Activated T-cell treated with anti-CD3 and anti-CD28 coated beads, Interleukin-2, amount 50 U/mL, for 24 hours (primary cell): Measurements from ENCODE around the gene VOPP1.
A peak's percentile ranks its signal among the peaks of the same experiment; 100 is the strongest.
"Not testable (repeated sequence)": the region's sequence is repeated elsewhere in the genome, so short reads cannot be mapped to it uniquely, and the experiment has no call there.

ENCODE experiments used
- DNase-seq: peaks from one replicate; pipeline ENCODE4 v3.0.0-alpha.2; 2020
- H3K27ac Mint-ChIP-seq: 2 replicates; pipeline ENCODE4 v1.8.0; 2020; ENCODE audit warnings: mild to moderate bottlenecking, mixed read lengths
- H3K27me3 Mint-ChIP-seq: 2 replicates; pipeline ENCODE4 v1.8.0; 2020; ENCODE audit warnings: mixed read lengths
- H3K36me3 Mint-ChIP-seq: 2 replicates; pipeline ENCODE4 v1.8.0; 2020; ENCODE audit warnings: low read depth, mixed read lengths
- H3K4me1 Mint-ChIP-seq: 2 replicates; pipeline ENCODE4 v1.8.0; 2020; ENCODE audit warnings: low read depth, mixed read lengths
- H3K4me3 Mint-ChIP-seq: 2 replicates; pipeline ENCODE4 v1.8.0; 2020; ENCODE audit warnings: mild to moderate bottlenecking, moderate library complexity, mixed read lengths
- H3K9me3 Mint-ChIP-seq: 2 replicates; pipeline ENCODE4 v1.8.0; 2020; ENCODE audit warnings: mixed read lengths

The VOPP1 gene

DNA sequence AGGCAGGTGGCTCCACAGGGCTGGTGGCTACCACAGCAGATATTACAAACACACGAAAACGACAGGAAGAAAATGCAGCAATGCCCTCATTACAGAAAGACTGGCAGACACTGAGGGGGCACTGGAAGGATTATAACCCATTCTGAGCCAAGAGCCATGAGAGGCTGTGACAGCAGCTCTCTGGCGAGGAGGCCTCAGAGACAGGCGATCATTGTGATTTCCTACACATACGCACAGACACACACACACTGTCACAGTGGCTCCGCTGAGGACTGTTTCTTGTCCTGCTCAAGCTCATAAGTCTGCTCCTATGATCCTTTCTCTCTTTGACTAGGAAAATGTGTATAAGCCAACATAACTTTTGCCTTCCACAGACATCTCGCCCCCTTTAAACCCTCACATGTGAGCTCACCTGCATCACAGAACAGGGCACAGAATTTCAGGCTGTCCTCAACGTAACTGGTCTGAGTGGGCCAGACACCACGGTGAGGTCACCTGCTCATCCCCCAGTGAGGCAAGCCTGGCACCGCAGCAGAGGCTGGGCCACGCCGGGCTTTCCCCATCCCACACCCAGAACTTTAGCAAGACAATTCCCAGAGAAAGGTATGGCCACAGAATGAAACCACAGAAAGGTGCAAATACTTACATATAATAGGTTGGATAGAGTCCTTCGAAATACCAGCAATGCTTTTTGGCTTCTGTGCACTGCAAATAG, 51.7 kb downstream of the VOPP1 start:
- DNase-seq: no peak
- H3K27ac Mint-ChIP-seq: no peak overlapping the region
- H3K36me3 Mint-ChIP-seq: peaks cover 72% of the 10 kb centered on the region
- H3K27me3 Mint-ChIP-seq: no peaks in the 10 kb centered on the region
- no peak overlapping the region for H3K4me3 Mint-ChIP-seq
- peaks cover 83% of the 10 kb centered on the region for H3K4me1 Mint-ChIP-seq
- no peaks in the 10 kb centered on the region for H3K9me3 Mint-ChIP-seq

DNA sequence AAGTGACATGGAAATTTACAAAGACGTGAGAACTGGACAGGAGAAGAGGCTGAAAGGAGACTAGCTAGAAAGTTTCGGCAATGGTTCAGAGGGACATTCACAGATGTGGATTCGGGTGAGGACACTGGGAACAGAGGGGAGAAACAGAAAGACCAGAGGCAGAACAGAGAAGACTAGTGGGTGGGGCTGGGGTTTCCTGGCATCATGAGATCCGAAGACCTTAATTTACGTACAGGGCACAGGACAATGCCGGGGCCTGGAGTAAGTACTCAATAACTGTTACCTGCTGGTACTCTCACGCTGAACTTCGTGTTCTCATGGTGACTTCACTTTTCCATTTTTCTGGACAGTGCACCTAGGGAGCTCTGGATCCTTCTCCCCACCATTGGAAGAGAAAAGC, 53.5 kb downstream of the VOPP1 start:
- peaks cover 80% of the 10 kb centered on the region for H3K36me3 Mint-ChIP-seq

DNA sequence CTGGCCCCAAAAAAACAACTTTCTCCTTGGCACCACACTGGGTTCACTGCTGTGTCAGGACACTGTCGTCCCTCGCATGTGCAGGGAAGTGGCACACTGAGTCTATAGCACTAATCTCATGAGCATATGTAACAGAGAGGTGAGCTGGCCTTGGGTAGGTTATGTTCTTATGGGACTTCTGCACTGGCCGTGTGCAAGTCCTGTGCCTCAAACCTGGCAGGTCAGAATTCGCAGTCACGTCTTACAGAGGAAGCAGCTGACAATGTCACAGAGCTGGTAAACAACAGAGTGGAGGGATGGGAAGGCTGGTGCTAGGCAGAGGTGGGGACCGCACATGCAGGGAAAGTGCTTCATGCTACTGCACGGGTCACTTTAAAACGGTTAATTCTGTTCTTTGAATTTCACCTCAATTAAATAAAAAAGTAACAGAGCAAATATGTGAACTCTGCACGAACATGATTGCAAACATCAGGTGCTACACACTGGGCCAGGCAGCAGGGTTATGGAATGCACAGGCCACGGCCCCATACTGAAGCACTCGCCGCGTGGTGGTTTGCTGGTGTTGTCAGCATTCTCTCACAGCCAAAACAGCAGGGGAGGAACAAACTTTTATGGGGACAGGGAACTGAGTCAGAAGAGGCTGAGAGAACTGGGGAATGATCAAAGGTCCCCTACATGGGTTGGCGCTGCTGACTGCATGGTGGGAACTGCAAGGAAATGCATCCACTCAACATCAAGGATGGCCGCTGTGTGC, 54.2 kb downstream of the VOPP1 start:
- peaks cover 80% of the 10 kb centered on the region for H3K36me3 Mint-ChIP-seq
- no peaks in the 10 kb centered on the region for H3K9me3 Mint-ChIP-seq
- peaks cover 76% of the 10 kb centered on the region for H3K4me1 Mint-ChIP-seq
- H3K27ac Mint-ChIP-seq: peak overlapping the region; percentile 35
- no peaks in the 10 kb centered on the region for H3K27me3 Mint-ChIP-seq
- DNase-seq: no peak
- H3K4me3 Mint-ChIP-seq: no peak overlapping the region

More for the DNA sequence above, 53.5 kb downstream of the VOPP1 start:
- DNase-seq: peak; percentile 16
- H3K4me3 Mint-ChIP-seq: no peak overlapping the region
- H3K27ac Mint-ChIP-seq: no peak overlapping the region
- peaks cover 76% of the 10 kb centered on the region for H3K4me1 Mint-ChIP-seq
- H3K9me3 Mint-ChIP-seq: no peaks in the 10 kb centered on the region
- H3K27me3 Mint-ChIP-seq: no peaks in the 10 kb centered on the region

DNA sequence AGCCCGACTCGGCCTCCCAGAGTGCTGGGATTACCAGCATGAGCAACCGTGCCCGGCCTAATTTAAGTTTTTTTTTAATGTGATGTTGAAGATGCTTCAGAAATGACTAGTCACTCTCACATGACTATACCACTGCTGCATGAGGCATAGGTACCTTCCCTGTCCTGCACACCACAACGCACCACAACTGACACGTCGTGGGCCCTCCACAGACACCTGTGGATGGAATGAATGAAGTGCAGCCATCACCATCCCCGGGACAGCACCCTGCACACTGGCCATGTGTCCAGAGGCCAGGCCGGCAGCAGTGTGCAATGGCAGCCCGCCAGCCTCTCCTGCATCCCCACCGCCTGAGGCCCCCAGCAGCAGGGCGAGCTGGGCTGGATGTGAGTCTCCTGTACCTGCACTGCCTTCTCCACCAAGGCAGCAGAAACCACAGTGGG, 55.1 kb downstream of the VOPP1 start:
- Mint-ChIP-seq H3K9me3 (no peaks in the 10 kb centered on the region), H3K27ac (peak overlapping the region; percentile 80), H3K27me3 (no peaks in the 10 kb centered on the region), H3K36me3 (peaks cover 82% of the 10 kb centered on the region), H3K4me3 (no peak overlapping the region), H3K4me1 (peaks cover 76% of the 10 kb centered on the region)
- peak; percentile 59 for DNase-seq

DNA sequence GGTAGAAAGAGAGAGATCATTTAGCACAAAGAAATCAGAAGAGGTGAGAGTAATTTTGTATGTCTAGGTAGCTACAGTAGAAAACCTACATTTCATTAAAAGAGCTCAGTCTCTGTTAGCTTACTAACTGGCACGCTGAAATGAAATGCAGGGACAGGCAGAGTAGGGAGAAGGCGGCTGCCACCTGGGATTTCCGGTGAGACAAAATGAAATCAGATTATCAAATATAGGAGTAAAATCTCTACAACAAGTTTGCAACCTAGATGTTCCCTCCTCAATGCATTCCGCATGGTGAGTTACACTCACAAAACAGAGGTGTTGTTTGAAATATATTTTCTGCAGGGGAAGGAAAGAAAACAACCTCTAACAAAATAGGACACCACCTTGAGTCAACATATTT, 55.9 kb downstream of the VOPP1 start:
- H3K36me3 Mint-ChIP-seq: peaks cover 89% of the 10 kb centered on the region
- H3K4me3 Mint-ChIP-seq: peak overlapping the region; percentile 7
- H3K9me3 Mint-ChIP-seq: no peaks in the 10 kb centered on the region
- no peak for DNase-seq
- H3K27ac Mint-ChIP-seq: peak overlapping the region; percentile 76
- peaks cover 76% of the 10 kb centered on the region for H3K4me1 Mint-ChIP-seq
- no peaks in the 10 kb centered on the region for H3K27me3 Mint-ChIP-seq

DNA sequence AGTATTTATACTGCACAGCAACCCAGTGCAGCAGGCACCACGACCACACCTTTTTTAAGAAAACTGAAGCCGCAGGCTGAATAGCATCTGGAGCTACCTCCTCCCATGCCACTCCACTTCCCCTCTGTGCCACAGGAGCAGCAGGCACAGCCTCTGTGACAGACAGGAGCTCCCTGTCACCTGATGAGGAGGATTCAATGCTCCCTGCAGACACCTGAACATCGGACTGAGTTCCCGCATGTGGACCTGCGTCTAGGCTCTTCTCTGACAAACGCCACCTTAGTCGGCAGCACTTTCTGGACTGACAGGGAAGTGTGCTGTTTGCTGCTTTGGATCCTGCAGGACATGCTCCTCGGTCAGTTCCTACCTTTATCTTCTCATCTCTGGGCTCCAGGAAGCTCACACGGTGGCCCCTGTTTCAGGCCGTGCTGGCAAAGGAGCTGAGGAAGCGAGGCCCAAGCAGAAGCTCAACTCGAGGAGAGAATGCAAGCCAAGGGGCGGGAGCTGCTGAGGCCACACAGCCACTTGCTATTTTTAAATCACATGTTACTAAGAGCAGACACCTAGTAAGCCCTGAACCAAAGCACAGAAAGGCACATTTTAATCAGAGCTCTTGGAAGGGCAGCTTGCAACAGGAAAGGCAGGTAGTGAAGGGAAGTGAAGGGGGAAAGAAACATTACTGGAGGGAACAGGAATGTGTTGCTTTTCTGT, 56.6 kb downstream of the VOPP1 start:
- DNase-seq: no peak
- H3K36me3 Mint-ChIP-seq: peaks cover 92% of the 10 kb centered on the region
- peaks cover 76% of the 10 kb centered on the region for H3K4me1 Mint-ChIP-seq
- H3K27ac Mint-ChIP-seq: peak overlapping the region; percentile 76
- H3K9me3 Mint-ChIP-seq: no peaks in the 10 kb centered on the region
- no peaks in the 10 kb centered on the region for H3K27me3 Mint-ChIP-seq
- H3K4me3 Mint-ChIP-seq: peak overlapping the region; percentile 7

DNA sequence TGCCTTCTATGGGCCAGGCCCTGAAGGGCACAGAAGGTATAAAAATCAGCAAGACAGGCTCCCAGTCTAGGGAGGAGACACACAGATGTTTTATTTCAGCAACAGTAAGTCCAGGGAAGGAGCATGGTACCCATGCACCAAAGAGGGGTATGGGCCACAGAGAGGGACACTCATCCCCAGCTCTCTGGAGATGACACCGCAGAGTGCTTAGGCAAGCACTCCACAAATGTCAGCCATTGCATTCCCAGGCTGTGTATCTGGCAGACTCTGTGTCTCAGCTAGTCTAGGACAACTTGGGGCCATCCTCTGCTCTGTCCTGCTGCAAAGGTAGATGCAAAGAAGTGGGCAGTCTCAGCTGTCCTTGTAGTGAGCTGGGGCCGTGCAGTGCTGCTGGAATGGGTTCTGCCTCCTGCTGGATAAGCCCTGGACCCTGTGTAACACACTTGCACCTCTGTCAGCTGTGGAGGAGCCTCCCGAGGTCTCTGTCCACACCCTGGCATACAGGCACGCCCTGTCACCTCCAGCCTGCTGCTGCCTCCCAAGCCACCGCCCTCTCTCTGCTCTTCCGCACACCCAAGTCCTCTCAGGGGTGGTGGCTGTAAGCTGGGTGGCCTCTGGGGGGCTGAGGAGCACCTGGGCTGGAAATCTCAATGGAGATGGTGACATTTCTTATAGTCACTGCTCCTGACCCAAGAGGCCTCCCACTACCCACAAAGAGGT, 57.6 kb downstream of the VOPP1 start:
- Mint-ChIP-seq H3K36me3 (peaks cover 88% of the 10 kb centered on the region), H3K4me1 (peaks cover 80% of the 10 kb centered on the region)

DNA sequence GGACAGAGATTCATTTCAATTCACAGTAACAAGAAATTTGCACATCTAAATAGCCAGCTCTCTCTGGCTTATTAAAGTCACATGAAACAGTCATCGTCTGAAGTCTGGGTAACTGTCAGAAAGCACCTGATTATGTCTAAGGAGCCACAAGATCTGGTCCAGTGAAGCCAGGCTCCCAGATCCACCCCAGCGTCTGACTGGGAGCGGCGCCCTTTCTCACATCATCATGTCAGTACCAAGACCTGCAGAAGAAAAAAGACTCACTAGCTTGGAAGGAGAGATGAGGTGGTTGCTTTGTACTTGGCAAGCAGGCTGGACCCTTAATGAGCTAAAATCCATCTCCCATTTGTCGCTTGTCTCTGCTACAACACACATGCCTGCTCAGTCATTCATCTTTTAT, 58.4 kb downstream of the VOPP1 start:
- no peak overlapping the region for H3K4me3 Mint-ChIP-seq
- H3K27ac Mint-ChIP-seq: peak overlapping the region; percentile 7
- no peaks in the 10 kb centered on the region for H3K9me3 Mint-ChIP-seq
- H3K27me3 Mint-ChIP-seq: no peaks in the 10 kb centered on the region
- DNase-seq: no peak
- H3K4me1 Mint-ChIP-seq: peaks cover 79% of the 10 kb centered on the region
- H3K36me3 Mint-ChIP-seq: peaks cover 79% of the 10 kb centered on the region

More for the DNA sequence above, 57.6 kb downstream of the VOPP1 start:
- Mint-ChIP-seq H3K27me3 (no peaks in the 10 kb centered on the region), H3K27ac (no peak overlapping the region), H3K4me3 (no peak overlapping the region), H3K9me3 (no peaks in the 10 kb centered on the region)
- DNase-seq: no peak

DNA sequence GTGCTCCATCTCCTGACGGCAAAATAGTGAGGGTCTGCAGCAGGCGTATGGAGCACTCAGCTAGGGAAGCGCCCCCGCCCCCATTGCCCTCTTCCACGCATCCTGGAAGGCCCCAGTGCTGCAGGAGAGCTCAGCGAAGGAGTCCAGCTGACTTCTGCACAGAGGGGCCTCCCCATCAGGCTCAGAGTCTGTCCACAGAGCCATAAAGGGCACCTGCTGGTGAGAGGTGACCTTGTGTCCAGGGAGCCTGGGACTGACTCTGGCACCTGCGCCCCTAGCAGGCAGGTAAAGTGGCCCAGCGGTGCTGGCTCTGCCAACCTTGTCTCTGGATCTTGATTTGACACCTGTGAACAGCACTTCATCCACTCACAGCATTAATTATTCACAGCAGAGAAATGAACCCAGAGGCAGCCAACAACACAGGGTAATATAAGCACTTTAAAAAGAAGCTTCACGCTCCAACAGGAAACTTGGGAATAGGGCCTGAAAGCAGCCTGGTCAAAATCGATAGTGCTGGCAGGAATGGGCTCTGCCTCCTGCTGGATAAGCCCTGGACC, 59.6 kb downstream of the VOPP1 start:
- Mint-ChIP-seq H3K36me3 (peaks cover 75% of the 10 kb centered on the region), H3K9me3 (no peaks in the 10 kb centered on the region), H3K4me1 (peaks cover 78% of the 10 kb centered on the region), H3K27me3 (no peaks in the 10 kb centered on the region), H3K27ac (no peak overlapping the region), H3K4me3 (no peak overlapping the region)
- no peak for DNase-seq

DNA sequence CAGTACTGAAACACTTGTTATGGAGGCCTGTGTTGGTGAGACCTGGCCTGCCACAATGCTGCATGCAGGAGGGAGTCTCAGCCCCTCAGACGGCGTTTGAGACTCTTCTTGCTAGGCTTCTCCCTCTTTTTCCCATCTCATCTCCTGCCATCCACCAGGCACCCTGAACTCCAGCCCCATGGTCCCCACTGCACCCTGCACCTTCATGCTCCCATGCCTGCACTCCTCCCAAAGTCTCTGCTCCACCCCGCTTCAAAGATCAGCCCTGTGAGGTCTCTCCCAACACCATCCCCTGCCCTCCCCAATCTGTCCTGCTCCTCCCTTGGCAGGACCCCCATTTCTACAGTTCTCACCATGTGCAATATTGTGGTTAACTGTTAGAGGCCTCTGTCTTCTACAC, 61.7 kb downstream of the VOPP1 start:
- Mint-ChIP-seq H3K4me1 (peaks cover 79% of the 10 kb centered on the region), H3K4me3 (no peak overlapping the region), H3K27ac (peak overlapping the region; percentile 63)

DNA sequence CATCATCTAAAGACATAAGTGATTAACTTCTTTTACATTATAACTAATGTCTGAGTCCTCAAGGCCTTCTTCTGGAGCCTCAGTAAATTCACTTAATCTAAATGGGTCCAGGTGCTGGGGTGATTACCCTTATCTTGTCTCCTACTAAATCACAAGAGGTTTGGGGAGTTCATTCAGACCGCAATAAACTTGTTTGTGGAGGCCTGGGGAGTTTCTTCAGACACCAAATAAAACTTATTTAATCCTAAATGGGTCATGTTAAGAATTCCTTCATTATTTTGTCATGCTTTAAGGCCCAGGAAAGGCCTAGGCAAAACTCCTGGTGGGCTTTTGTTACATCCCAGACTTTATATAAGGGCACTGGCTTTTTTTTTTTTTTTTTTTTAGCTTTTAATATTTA, 62.1 kb downstream of the VOPP1 start:
- Mint-ChIP-seq H3K36me3 (peaks cover 67% of the 10 kb centered on the region), H3K4me1 (peaks cover 77% of the 10 kb centered on the region)
- not testable (repeated sequence) for H3K4me3 Mint-ChIP-seq, H3K27me3 Mint-ChIP-seq, DNase-seq, H3K27ac Mint-ChIP-seq, H3K9me3 Mint-ChIP-seq

More for the DNA sequence above, 61.7 kb downstream of the VOPP1 start:
- no peaks in the 10 kb centered on the region for H3K9me3 Mint-ChIP-seq
- H3K36me3 Mint-ChIP-seq: peaks cover 70% of the 10 kb centered on the region
- DNase-seq: no peak
- no peaks in the 10 kb centered on the region for H3K27me3 Mint-ChIP-seq

DNA sequence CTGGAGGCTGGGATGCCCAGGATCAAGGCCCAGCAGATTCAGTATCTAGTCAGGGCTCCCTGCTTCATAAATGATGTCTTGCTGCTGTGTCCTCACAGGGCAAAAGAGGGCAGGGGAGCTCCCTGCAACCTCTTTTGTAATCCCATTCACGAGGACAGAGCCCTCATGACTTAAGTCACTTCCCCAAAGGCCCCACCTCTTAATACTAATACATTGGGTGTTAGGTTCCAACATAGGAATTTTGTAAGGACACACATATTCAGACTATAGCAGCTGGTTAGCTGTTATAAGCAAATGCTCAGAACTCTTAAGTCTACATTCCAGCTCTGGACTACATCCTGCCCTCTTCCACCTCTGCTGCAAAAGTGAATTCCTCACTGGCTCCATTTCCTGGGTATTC, 63.0 kb downstream of the VOPP1 start:
- Mint-ChIP-seq H3K9me3 (no peaks in the 10 kb centered on the region), H3K27ac (peak overlapping the region; percentile 82), H3K36me3 (peaks cover 70% of the 10 kb centered on the region), H3K4me1 (peaks cover 84% of the 10 kb centered on the region), H3K4me3 (no peak overlapping the region), H3K27me3 (no peaks in the 10 kb centered on the region)
- no peak for DNase-seq

DNA sequence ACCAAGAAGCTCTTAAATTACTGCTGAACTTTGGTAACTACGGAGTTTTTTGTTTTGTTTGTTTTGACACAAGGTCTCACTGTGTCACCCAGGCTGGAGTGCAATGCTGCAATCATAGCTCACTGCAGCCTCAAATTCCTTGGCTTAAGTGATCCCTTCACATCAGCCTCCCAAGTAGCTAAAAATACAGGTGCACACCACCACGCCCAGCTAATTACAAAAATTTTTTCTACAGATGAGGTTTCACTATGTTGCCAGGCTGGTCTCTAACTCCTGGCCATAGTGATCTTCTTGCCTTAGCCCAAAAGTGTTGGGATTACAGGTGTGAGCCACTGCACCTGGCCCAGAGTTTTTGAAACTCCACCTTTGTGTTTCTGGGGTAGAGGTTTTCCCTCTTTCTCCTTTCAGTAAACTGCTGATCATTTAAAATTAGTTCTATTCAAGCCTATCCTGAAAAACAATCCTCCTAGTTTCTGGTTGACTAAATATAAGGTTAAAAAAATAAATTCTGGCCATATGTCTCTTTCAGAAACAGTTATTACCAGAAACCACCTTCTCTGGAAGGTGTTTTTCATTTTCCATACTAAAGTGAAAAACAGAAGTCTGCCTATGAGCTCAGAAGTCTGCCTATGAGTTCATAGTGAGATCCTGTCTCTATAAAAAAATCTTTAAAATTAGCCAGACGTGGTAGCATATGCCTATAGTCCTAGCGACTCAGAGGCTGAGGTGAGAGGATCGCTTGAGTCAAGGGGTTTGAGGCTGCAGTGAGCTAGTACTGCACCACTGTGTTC, 63.9 kb downstream of the VOPP1 start:
- H3K27me3 Mint-ChIP-seq: no peaks in the 10 kb centered on the region
- H3K4me1 Mint-ChIP-seq: peaks cover 85% of the 10 kb centered on the region
- no peaks in the 10 kb centered on the region for H3K9me3 Mint-ChIP-seq
- H3K27ac Mint-ChIP-seq: peak overlapping the region; percentile 83
- no peak overlapping the region for H3K4me3 Mint-ChIP-seq
- peaks cover 68% of the 10 kb centered on the region for H3K36me3 Mint-ChIP-seq
- no peak for DNase-seq
